Trophoblast cell (in vitro differentiated cells and primary cell): ENCODE measurements around the gene FPGS.

Experiments used
- DNase-seq, 2 donors: peaks; one replicate each; pipeline ENCODE4 v3.0.0-alpha.2; 2016
- H2AFZ ChIP-seq: 2 replicates; pipeline ENCODE4 v1.6.1; 2013; ENCODE audit warnings: low read length, moderate library complexity, mild to moderate bottlenecking; ENCODE audit not compliant: insufficient read depth, poor library complexity
- H2AK5ac ChIP-seq: 2 replicates; pipeline ENCODE4 v1.6.1; 2013; ENCODE audit warnings: mild to moderate bottlenecking, low read length
- H2BK120ac ChIP-seq: 2 replicates; pipeline ENCODE4 v1.6.1; 2013; ENCODE audit warnings: low read length, mild to moderate bottlenecking, moderate library complexity; ENCODE audit not compliant: insufficient read depth, poor library complexity
- H2BK12ac ChIP-seq: 2 replicates; pipeline ENCODE4 v1.6.1; 2013; ENCODE audit warnings: mild to moderate bottlenecking, low read length, moderate library complexity
- H2BK5ac ChIP-seq: 2 replicates; pipeline ENCODE4 v1.6.1; 2013; ENCODE audit warnings: low read length, low read depth, moderate library complexity, mild to moderate bottlenecking; ENCODE audit not compliant: poor library complexity
- H3K14ac ChIP-seq: 2 replicates; pipeline ENCODE4 v1.6.1; 2013; ENCODE audit warnings: mild to moderate bottlenecking, low read length
- H3K18ac ChIP-seq: 2 replicates; pipeline ENCODE4 v1.6.1; 2013; ENCODE audit warnings: mild to moderate bottlenecking, low read length
- H3K23ac ChIP-seq: 2 replicates; pipeline ENCODE4 v1.6.1; 2013; ENCODE audit warnings: low read length
- H3K27ac ChIP-seq: 2 replicates; pipeline ENCODE4 v1.5.1; 2013; ENCODE audit warnings: low read depth, mild to moderate bottlenecking, inconsistent platforms, low read length, moderate library complexity
- H3K27me3 ChIP-seq: 2 replicates; pipeline ENCODE4 v1.6.1; 2013; ENCODE audit warnings: inconsistent platforms, mild to moderate bottlenecking, low read length, moderate library complexity; ENCODE audit not compliant: insufficient read depth
- H3K36me3 ChIP-seq, 2 experiments: 1 replicate in 1 of 2; 2 replicates in 1 of 2; pipeline ENCODE4 v1.6.1; 2013; ENCODE audit warnings: low read length in 2 of 2, mild to moderate bottlenecking in 2 of 2, moderate library complexity in 1 of 2; ENCODE audit not compliant: insufficient read depth in 2 of 2, control insufficient read depth in 1 of 2
- H3K4ac ChIP-seq: 2 replicates; pipeline ENCODE4 v1.6.1; 2013; ENCODE audit warnings: low read depth, mild to moderate bottlenecking, low read length, moderate library complexity
- H3K4me1 ChIP-seq, 2 experiments: 1 replicate in 1 of 2; 2 replicates in 1 of 2; pipeline ENCODE4 v1.6.1; 2013; ENCODE audit warnings: low read length in 2 of 2, mild to moderate bottlenecking in 2 of 2, moderate library complexity in 1 of 2; ENCODE audit not compliant: insufficient read depth in 2 of 2, control insufficient read depth in 1 of 2
- H3K4me2 ChIP-seq: 2 replicates; pipeline ENCODE4 v1.6.1; 2013; ENCODE audit warnings: inconsistent platforms, mild to moderate bottlenecking, low read length, moderate library complexity
- H3K4me3 ChIP-seq: 2 replicates; pipeline ENCODE4 v1.5.1; 2013; ENCODE audit warnings: mild to moderate bottlenecking, low read depth, low read length, inconsistent platforms
- H3K79me1 ChIP-seq: one replicate; pipeline ENCODE4 v1.6.1; 2013; ENCODE audit warnings: low read length
- H3K79me2 ChIP-seq: 2 replicates; pipeline ENCODE4 v1.6.1; 2013; ENCODE audit warnings: low read length, mild to moderate bottlenecking; ENCODE audit not compliant: control insufficient read depth, insufficient read depth, poor library complexity
- H3K9ac ChIP-seq: 2 replicates; pipeline ENCODE4 v1.6.1; 2013; ENCODE audit warnings: mild to moderate bottlenecking, low read length
- H3K9me3 ChIP-seq: 2 replicates; pipeline ENCODE4 v1.6.1; 2013; ENCODE audit warnings: low read depth, mild to moderate bottlenecking, control low read depth, inconsistent platforms, low read length; ENCODE audit not compliant: insufficient read depth
- H4K12ac ChIP-seq: 2 replicates; pipeline ENCODE4 v1.6.1; 2013; ENCODE audit warnings: low read depth, mild to moderate bottlenecking, low read length, moderate library complexity
- H4K8ac ChIP-seq: 2 replicates; pipeline ENCODE4 v1.6.1; 2013; ENCODE audit warnings: low read depth, mild to moderate bottlenecking, low read length, moderate library complexity
- H4K91ac ChIP-seq: one replicate; pipeline ENCODE4 v1.6.1; 2013; ENCODE audit warnings: low read depth, mild to moderate bottlenecking, low read length, moderate library complexity
- WGBS: extraction: QIAGEN DNeasy Blood & Tissue Kit; methylation state at CpG from one replicate; pipeline ENCODE4 v1.1.7; 2013; ENCODE audit warnings: missing lambda C conversion rate; ENCODE audit not compliant: insufficient read length, insufficient coverage; ENCODE audit errors: extremely low coverage; 5-methylcytosine and 5-hydroxymethylcytosine counted together

The FPGS gene

DNA sequence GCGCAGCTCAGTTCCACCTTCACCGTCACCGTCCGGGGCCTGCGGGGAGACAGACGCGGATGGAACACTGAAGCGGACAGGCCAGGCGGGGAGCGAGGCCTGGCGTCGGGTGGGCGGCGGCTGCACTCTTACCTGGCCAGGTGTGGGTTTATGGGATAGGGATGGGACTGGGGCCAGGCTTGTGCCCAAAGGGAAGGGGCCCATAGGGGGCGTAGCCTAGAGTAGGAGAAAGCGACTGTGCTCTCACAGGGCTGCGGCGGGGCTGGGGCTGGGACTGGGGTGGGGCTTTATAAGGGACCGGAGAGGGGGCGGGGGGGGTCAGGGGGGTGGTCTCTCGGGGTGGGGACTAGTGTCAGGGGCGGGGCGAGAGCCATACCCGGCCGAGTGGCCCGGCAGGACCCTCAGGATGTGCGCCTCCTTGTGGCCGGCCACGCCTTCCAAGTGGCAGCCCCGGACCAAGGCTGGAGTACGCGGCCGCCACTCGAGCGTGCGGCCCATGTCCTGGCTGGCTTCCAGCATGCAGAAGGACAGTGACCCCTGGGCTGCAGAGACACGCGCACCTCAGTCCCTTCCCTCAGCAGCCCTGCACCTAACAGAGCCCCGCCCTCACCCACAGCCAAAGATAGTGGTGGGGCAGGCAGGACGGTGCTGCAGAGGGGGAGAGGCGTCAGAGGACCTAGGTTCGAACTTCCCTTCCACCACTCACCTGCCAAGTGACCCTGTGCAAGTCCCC, 22.8 kb downstream of the FPGS start:
- H3K4me1 ChIP-seq, result peaks cover 10 to 12% of the 10 kb centered on the region in 2 experiments
- H3K79me1 ChIP-seq, result peaks cover 9% of the 10 kb centered on the region
- peak overlapping the region; percentile 29 for H4K91ac ChIP-seq
- no peak overlapping the region for H3K23ac ChIP-seq
- peak overlapping the region; percentile 48 for H4K8ac ChIP-seq
- H3K27me3 ChIP-seq, result no peaks in the 10 kb centered on the region
- no peak for DNase-seq
- H2BK5ac ChIP-seq, result no peak overlapping the region
- no peak overlapping the region for H3K4me3 ChIP-seq
- no CpG with 5 or more reads among the region's 42 CpGs for WGBS
- H3K9ac ChIP-seq, result no peak overlapping the region
- no peak overlapping the region for H3K4ac ChIP-seq
- peak overlapping the region; percentile 70 for H2BK120ac ChIP-seq
- H2BK12ac ChIP-seq, result peak overlapping the region; percentile 9
- H4K12ac ChIP-seq, result peak overlapping the region; percentile 13
- peak overlapping the region; percentile 60 for H3K14ac ChIP-seq
- H2AK5ac ChIP-seq, result peak overlapping the region; percentile 55
- peaks cover 32 to 33% of the 10 kb centered on the region in 2 experiments for H3K36me3 ChIP-seq
- H3K18ac ChIP-seq, result peak overlapping the region; percentile 30
- H2AFZ ChIP-seq, result no peak overlapping the region
- peak overlapping the region; percentile 20 for H3K4me2 ChIP-seq
- H3K9me3 ChIP-seq, result no peaks in the 10 kb centered on the region
- H3K27ac ChIP-seq, result no peak overlapping the region
- no peaks in the 10 kb centered on the region for H3K79me2 ChIP-seq

DNA sequence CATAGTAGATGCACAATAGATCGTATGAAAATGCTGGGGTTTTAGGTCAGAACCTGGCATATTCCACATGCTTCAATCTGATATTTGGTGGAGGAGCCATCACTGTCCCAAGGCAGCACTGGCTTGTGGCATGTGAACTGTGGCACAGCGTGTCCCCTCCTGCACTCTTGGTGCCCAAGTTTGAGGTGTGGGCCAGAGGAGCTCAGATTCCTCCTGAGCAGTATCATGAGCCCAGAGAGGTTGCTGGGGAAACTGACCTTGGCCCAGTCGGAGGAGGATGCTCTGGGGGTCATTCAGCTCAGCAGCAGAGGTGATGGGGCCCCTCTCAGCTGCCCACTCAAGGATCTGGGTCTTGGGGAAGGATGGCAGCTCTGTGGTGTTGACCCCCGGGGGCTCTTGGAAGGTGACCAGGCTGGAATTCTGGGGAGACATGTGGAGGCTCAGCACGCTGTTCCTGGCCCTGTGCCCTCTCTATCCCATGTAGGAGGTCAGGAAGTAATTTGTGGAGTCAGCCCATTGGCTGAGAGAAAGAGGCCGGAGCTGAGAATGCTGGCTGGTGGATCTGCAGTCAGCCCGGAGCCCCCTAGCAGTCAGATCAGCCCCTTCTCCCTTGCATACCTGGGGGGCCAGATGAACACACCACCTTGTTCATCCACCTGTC, 23.7 kb downstream of the FPGS start:
- Histone ChIP-seq H3K4me2 (no peak overlapping the region), H3K79me2 (no peaks in the 10 kb centered on the region), H3K4me1 (peaks cover 10 to 12% of the 10 kb centered on the region in 2 experiments), H3K23ac (no peak overlapping the region), H4K91ac (peak overlapping the region; percentile 39), H3K9ac (no peak overlapping the region), H3K27ac (no peak overlapping the region), H2BK120ac (no peak overlapping the region), H2AFZ (no peak overlapping the region), H2AK5ac (peak overlapping the region; percentile 88), H3K14ac (no peak overlapping the region), H3K4me3 (no peak overlapping the region), H3K4ac (no peak overlapping the region), H3K18ac (no peak overlapping the region), H3K36me3 (peaks cover 32 to 33% of the 10 kb centered on the region in 2 experiments), H3K27me3 (no peaks in the 10 kb centered on the region), H4K12ac (no peak overlapping the region), H4K8ac (peak overlapping the region; percentile 7), H2BK12ac (peak overlapping the region; percentile 12), H3K79me1 (peaks cover 9% of the 10 kb centered on the region), H3K9me3 (peaks cover 2% of the 10 kb centered on the region), H2BK5ac (no peak overlapping the region)
- no CpG with 5 or more reads among the region's 7 CpGs for WGBS
- DNase-seq, result no peak

DNA sequence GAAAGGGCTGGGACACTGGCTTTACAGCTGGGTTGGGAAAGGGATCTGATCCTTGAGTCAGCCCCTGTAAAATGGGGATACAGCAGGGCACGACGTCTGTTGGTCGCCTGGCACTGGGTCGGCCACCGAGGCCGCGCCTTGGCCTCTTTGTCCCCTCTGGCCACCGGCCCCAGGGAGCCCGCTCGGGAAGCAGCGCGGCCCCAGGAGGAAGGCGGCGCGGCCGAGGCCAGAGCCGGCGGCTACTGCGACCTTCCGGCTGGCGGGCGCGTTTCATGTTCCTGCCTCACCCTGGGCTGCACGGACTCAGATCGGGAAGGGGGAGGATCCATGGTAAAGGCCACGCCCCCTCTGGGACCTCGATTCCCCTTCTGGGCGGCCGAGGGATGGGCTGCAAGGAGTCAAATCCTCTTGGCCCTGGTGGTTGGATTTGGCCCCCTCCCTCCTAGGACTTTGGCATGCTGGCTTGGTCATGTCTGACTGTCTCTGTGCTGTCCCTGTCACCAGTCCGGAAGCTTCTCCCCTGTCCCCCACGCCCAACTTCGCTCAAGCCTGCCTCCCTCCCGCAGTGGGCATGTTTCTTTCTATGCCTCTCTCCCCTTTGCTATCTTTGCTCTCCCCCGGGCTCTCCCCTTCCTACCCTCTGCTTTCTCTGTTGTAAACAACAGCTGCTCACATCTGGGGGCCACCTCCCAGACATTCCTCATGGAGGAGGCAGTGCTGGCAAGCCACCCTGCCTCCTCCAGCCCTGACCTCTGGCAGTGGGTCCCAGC, 25.8 kb downstream of the FPGS start:
- H3K18ac ChIP-seq, result peak overlapping the region; percentile 28
- peaks cover 2% of the 10 kb centered on the region for H3K9me3 ChIP-seq
- H3K79me1 ChIP-seq, result peaks cover 9% of the 10 kb centered on the region
- peak overlapping the region; percentile 74 for H4K91ac ChIP-seq
- no CpG with 5 or more reads among the region's 34 CpGs for WGBS
- no peak overlapping the region for H3K9ac ChIP-seq
- peaks cover 31 to 33% of the 10 kb centered on the region in 2 experiments for H3K36me3 ChIP-seq
- peak overlapping the region; percentile 23 for H2BK5ac ChIP-seq
- H3K4ac ChIP-seq, result no peak overlapping the region
- H2AFZ ChIP-seq, result peak overlapping the region; percentile 24
- no peak overlapping the region for H2AK5ac ChIP-seq
- peak; percentile 27 to 51 for DNase-seq
- H3K4me1 ChIP-seq, result peaks cover 10 to 12% of the 10 kb centered on the region in 2 experiments
- H3K23ac ChIP-seq, result no peak overlapping the region
- H3K4me3 ChIP-seq, result no peak overlapping the region
- H4K12ac ChIP-seq, result peak overlapping the region; percentile 64
- no peak overlapping the region for H3K27ac ChIP-seq
- no peaks in the 10 kb centered on the region for H3K79me2 ChIP-seq
- H2BK12ac ChIP-seq, result peak overlapping the region; percentile 56
- peak overlapping the region; percentile 72 for H4K8ac ChIP-seq
- H3K4me2 ChIP-seq, result peak overlapping the region; percentile 59
- peak overlapping the region; percentile 65 for H3K14ac ChIP-seq
- H2BK120ac ChIP-seq, result peak overlapping the region; percentile 5
- H3K27me3 ChIP-seq, result no peaks in the 10 kb centered on the region

DNA sequence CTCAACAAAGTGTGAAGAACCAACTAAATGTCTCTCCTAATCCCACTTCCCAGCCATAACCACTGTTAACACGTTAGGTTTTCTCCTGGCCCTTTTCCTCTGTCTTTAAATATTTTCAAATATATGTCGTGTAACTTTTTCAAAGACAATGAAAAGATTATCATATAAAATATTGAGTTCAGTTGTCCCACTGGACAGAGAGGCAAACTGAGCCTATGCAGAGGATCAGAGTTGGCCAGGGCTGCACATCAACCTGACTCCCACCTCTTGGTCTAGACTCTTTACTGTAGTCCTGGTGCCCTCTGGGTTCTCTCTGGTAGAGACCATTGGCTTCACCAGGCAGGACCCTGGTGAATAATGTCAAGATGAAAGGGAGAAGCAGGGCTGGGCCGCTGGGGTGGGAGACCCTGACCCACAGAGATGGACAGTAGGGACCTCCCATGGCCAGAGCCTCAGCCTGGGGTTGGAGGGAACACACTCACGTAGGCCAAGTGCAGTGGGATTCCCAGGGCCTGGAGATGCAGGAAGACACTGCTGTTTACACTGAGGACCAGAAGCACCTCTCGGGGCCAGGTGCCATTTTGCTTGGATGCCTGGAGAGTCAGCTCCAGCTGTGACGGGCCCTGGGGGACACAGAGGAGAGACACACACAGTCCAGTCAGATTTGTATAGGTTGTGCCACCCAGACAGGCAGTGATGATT, 26.7 kb downstream of the FPGS start:
- no peak overlapping the region for H2BK5ac ChIP-seq
- no peak overlapping the region for H3K4me3 ChIP-seq
- no peak overlapping the region for H2BK120ac ChIP-seq
- H3K4me2 ChIP-seq, result no peak overlapping the region
- H3K4ac ChIP-seq, result no peak overlapping the region
- peaks cover 2% of the 10 kb centered on the region for H3K9me3 ChIP-seq
- no peak overlapping the region for H3K23ac ChIP-seq
- no peak overlapping the region for H3K9ac ChIP-seq
- no peak for DNase-seq
- peaks cover 27 to 28% of the 10 kb centered on the region in 2 experiments for H3K36me3 ChIP-seq
- no peak overlapping the region for H3K14ac ChIP-seq
- H3K27me3 ChIP-seq, result no peaks in the 10 kb centered on the region
- no peak overlapping the region for H4K8ac ChIP-seq
- H4K12ac ChIP-seq, result no peak overlapping the region
- peak overlapping the region; percentile 26 for H4K91ac ChIP-seq
- H3K79me2 ChIP-seq, result no peaks in the 10 kb centered on the region
- H3K79me1 ChIP-seq, result peaks cover 9% of the 10 kb centered on the region
- H2AFZ ChIP-seq, result no peak overlapping the region
- H3K18ac ChIP-seq, result no peak overlapping the region
- H2BK12ac ChIP-seq, result peak overlapping the region; percentile 16
- WGBS, result no CpG with 5 or more reads among the region's 6 CpGs
- peaks cover 10 to 12% of the 10 kb centered on the region in 2 experiments for H3K4me1 ChIP-seq
- no peak overlapping the region for H3K27ac ChIP-seq
- peak overlapping the region; percentile 75 for H2AK5ac ChIP-seq
